Panc1 (cell line): ENCODE data around the gene THBS2. TPM values are rescaled to one million over a fixed set of nuclear protein-coding genes. Genes with fewer than 3 reads are reported as not detected.

Source experiments
- ATAC-seq: fragments of 200-7000 bp; cut with Tn5 transposase; 2 replicates; pipeline ENCODE4 v1.9.1; 2020; ENCODE audit warnings: mild to moderate bottlenecking, moderate library complexity
- BruUV-seq: library from RNA; stranded (reverse); fragments of 400-500 nt; replicated peaks from 2 replicates; lab custom pipeline; 2021; lab: Mats Ljungman, UMichigan
- CTCF ChIA-PET: fragments of 300-600 bp; sonication (Branson Sonifier 250); formaldehyde crosslinking; loops from one replicate; lab custom pipeline; 2022; ENCODE audit warnings: antibody characterized with exemption; lab: Charles Lee
- POLR2A ChIA-PET: fragments of 300-600 bp; sonication (Branson Sonifier 250); formaldehyde crosslinking; loops from one replicate; lab custom pipeline; 2022; ENCODE audit warnings: antibody characterized with exemption; lab: Charles Lee
- DNase-seq: peaks from one replicate; pipeline ENCODE4 v3.0.0-alpha.2; 2010; ENCODE audit warnings: low read depth, low spot score
- H3K27ac ChIP-seq: 2 replicates; pipeline ENCODE4 v1.5.1; 2011; ENCODE audit warnings: mild to moderate bottlenecking, low read length, inconsistent platforms
- H3K27me3 ChIP-seq: fragments of 200-500 bp; sonication (Bioruptor generic); 2 replicates; pipeline ENCODE4 v1.6.0; 2014; ENCODE audit warnings: low read length, inconsistent platforms; ENCODE audit not compliant: control insufficient read depth, insufficient read depth
- H3K36me3 ChIP-seq: fragments of 200-500 bp; sonication (Bioruptor generic); 2 replicates; pipeline ENCODE4 v1.5.1; 2014; ENCODE audit warnings: inconsistent platforms, mild to moderate bottlenecking, low read length, moderate library complexity; ENCODE audit not compliant: control insufficient read depth, insufficient read depth
- H3K4me1 ChIP-seq: 2 replicates; pipeline ENCODE4 v1.5.1; 2011; ENCODE audit warnings: inconsistent platforms, mild to moderate bottlenecking, low read length, moderate library complexity; ENCODE audit not compliant: control insufficient read depth, insufficient read depth
- H3K4me3 ChIP-seq, 2 experiments: 2 replicates each; pipeline ENCODE4 v1.5.1; 2011 to 2012; ENCODE audit warnings: low read depth in 2 of 2, low read length in 2 of 2, mild to moderate bottlenecking in 2 of 2, inconsistent platforms in 1 of 2, moderate library complexity in 1 of 2
- H3K9me3 ChIP-seq: fragments of 200-500 bp; sonication (Bioruptor generic); 2 replicates; pipeline ENCODE4 v1.5.1; 2014; ENCODE audit warnings: low read depth, mild to moderate bottlenecking, inconsistent platforms, low read length, moderate library complexity; ENCODE audit not compliant: control insufficient read depth, insufficient read depth
- POLR2AphosphoS5 ChIP-seq: IDR thresholded peaks from 2 replicates; pipeline ENCODE4 v1.6.1; 2012; ENCODE audit warnings: mild to moderate bottlenecking, low read depth, low read length, moderate library complexity
- REST ChIP-seq, 2 experiments: IDR thresholded peaks; 2 replicates each; pipeline ENCODE4 v1.6.1; 2011 to 2012; ENCODE audit warnings: low read depth in 2 of 2, control low read depth in 1 of 2, low read length in 1 of 2, mild to moderate bottlenecking in 1 of 2, moderate library complexity in 1 of 2; ENCODE audit not compliant: insufficient read depth in 1 of 2
- SIN3A ChIP-seq: IDR thresholded peaks from 2 replicates; pipeline ENCODE4 v1.6.1; 2012; ENCODE audit warnings: low read depth, mild to moderate bottlenecking, low read length, moderate library complexity, borderline replicate concordance; ENCODE audit not compliant: insufficient read depth
- TCF7L2 ChIP-seq: IDR thresholded peaks from 2 replicates; pipeline ENCODE4 v1.6.1; 2011; ENCODE audit warnings: mild to moderate bottlenecking, low read depth, low read length, inconsistent platforms
- in situ Hi-C: cut with HindIII; loops from 2 replicates; pipeline ENCODE4 v1.10.0; 2016; ENCODE audit warnings: low sequenced_read_pairs, low pct_unique_long_range_greater_than_20kb
- intact Hi-C: fragments of 100-400 bp; cut with micrococcal nuclease; formaldehyde crosslinking; loops from one replicate; pipeline ENCODE4 v1.10.0; 2022; ENCODE audit not compliant: unreplicated experiment
- total RNA-seq: library from RNA; stranded (reverse); gene quantifications from one replicate; pipeline ENCODE4 v1.2.1, GENCODE V29; 2021; ENCODE audit not compliant: unreplicated experiment
- TF ChIP-seq, protein P1 (sequence below): fragments of 450-650 bp; IDR thresholded peaks from 2 replicates; pipeline ENCODE4 v1.5.1; 2017; ENCODE audit warnings: mild to moderate bottlenecking

Gene THBS2
- total RNA-seq, 1 experiment from 2014 or later: 0.05 TPM

DNA sequence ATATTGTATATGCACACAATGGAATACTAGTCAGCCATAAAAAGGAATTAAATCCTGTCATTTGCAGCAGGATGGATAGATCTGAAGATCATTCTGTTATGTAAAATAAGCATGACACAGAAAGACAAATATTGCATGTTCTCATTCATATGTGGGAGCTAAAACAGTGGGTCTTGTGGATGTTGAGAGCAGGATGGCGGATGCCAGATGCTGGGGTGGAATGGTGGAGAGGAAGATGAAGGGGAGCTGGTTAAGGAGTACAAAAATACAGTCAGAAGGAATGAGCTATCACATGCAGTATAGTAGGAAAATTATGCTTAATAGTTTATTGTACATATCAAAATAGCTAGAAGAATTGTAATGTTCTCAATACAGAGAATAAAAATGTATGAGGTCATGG lies 41.8 kb downstream of the THBS2 start:
- TF ChIP-seq REST (IDR thresholded peaks at IDR 0.05; ENCODE audit: insufficient read depth in 1 of 2, low read depth in 2 of 2, low read length in 1 of 2) (no peak), TCF7L2 (no peak), POLR2AphosphoS5 (no peak), SIN3A (no peak)
- TF ChIP-seq, protein P1, sequence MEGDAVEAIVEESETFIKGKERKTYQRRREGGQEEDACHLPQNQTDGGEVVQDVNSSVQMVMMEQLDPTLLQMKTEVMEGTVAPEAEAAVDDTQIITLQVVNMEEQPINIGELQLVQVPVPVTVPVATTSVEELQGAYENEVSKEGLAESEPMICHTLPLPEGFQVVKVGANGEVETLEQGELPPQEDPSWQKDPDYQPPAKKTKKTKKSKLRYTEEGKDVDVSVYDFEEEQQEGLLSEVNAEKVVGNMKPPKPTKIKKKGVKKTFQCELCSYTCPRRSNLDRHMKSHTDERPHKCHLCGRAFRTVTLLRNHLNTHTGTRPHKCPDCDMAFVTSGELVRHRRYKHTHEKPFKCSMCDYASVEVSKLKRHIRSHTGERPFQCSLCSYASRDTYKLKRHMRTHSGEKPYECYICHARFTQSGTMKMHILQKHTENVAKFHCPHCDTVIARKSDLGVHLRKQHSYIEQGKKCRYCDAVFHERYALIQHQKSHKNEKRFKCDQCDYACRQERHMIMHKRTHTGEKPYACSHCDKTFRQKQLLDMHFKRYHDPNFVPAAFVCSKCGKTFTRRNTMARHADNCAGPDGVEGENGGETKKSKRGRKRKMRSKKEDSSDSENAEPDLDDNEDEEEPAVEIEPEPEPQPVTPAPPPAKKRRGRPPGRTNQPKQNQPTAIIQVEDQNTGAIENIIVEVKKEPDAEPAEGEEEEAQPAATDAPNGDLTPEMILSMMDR: no peak
- no peak overlapping the region for H3K27ac ChIP-seq
- in situ Hi-C loops: no loop called here
- CTCF ChIA-PET: no interaction called here
- no TSS peak for BruUV-seq
- POLR2A ChIA-PET: no interaction called here
- no peak for DNase-seq
- no peaks in the 10 kb centered on the region for H3K27me3 ChIP-seq
- no peaks in the 10 kb centered on the region for H3K36me3 ChIP-seq
- no peak overlapping the region for H3K4me3 ChIP-seq
- H3K9me3 ChIP-seq: peaks cover 7% of the 10 kb centered on the region; the same call in 1 of the 2 replicates
- ATAC-seq: no peak
- intact Hi-C loops: no loop called here
- peaks cover 6% of the 10 kb centered on the region; the same call in 1 of the 2 replicates for H3K4me1 ChIP-seq

DNA sequence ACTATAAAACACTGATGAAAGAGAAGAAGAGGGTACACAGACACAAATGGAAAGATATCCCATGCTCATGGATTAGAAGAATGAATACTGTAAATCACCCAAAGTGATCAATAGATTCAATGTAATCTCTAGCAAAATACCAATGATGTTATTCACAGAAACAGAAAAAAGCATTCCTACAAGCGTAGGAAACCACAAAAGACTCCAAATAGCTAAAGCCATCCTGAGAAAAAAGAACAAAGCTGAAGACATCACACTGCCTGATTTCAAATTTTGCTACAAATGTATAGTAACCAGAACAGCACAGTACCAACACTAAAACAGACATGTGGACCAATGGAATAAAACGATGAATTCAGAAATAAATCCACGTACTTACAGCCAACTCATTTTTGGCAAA lies 43.0 kb downstream of the THBS2 start:
- H3K4me3 ChIP-seq: no peak overlapping the region
- H3K9me3 ChIP-seq: peaks cover 9% of the 10 kb centered on the region; the same call in 1 of the 2 replicates
- in situ Hi-C loops: no loop called here
- H3K4me1 ChIP-seq: peaks cover 6% of the 10 kb centered on the region; the same call in 1 of the 2 replicates
- no peak overlapping the region for H3K27ac ChIP-seq
- TF ChIP-seq SIN3A (no peak), TCF7L2 (no peak), REST (IDR thresholded peaks at IDR 0.05; ENCODE audit: insufficient read depth in 1 of 2, low read depth in 2 of 2, low read length in 1 of 2) (no peak), POLR2AphosphoS5 (no peak)
- TF ChIP-seq, protein P1: no peak
- POLR2A ChIA-PET: no interaction called here
- CTCF ChIA-PET: no interaction called here
- DNase-seq (no peak), ATAC-seq (no peak)
- no TSS peak for BruUV-seq
- intact Hi-C loops: no loop called here
- H3K27me3 ChIP-seq: no peaks in the 10 kb centered on the region
- H3K36me3 ChIP-seq: no peaks in the 10 kb centered on the region
